GM10248 (cell line): ENCODE measurements around the gene SEMA3A.

ENCODE experiments used
- CTCF ChIA-PET: fragments of 300-600 bp; sonication (Branson Sonifier 250); formaldehyde crosslinking; extraction: SDS; loops from one replicate; lab custom pipeline; 2021; ENCODE audit warnings: antibody characterized with exemption; lab: Yijun Ruan, JAX
- POLR2A ChIA-PET: fragments of 350-650 bp; sonication (Branson Sonifier 250); formaldehyde crosslinking; extraction: SDS; loops from one replicate; lab custom pipeline; 2020; ENCODE audit warnings: antibody characterized with exemption; lab: Yijun Ruan, JAX
- DNase-seq: peaks from one replicate; pipeline ENCODE4 v3.0.0; 2012; ENCODE audit errors: extremely low spot score
- TF ChIP-seq, protein P1 (sequence below): IDR thresholded peaks from 2 replicates; pipeline ENCODE4 v1.5.1; 2012; ENCODE audit warnings: mild to moderate bottlenecking, low read depth; ENCODE audit errors: extremely low read depth, missing control alignments, control extremely low read depth

Gene SEMA3A

DNA sequence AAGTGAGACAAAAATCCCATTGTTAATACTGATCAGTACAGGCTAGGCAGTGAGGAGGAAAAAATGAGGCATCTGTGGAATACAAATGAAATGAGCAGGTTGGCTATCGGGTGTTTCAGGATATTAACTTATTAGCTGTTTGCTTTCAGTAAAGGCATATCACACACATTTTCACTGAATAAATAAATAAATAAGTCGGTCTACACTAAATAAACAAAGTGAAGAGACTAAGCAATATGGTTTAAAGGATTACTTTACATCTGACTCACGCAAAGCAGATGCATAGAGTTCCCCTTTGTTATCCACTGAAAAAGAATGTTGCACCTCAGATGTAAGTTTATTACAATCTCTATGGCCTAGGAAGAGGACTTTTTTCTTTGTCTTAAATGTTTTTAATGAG is 6.3 kb upstream of the SEMA3A start:
- POLR2A ChIA-PET = no interaction called here

DNA sequence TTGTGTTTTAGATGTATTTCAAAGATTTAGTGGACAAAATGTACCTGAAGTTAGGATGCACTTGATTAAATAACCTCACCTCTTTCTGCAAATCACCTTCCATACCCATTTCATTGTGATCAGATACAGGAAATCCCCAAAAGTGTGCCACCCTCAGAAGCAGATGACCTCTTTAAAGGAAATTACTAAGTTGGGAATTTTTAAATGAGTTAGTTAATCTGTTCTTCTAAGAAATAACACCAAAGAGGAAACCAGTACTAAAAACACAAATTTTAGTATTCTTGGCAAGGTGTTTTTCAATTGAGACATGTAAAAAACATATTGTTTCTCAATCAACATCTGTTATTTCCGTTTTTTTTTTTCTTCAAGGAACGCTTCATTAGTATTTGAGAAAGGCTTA is 4.6 kb upstream of the SEMA3A start:
- TF ChIP-seq, protein P1, sequence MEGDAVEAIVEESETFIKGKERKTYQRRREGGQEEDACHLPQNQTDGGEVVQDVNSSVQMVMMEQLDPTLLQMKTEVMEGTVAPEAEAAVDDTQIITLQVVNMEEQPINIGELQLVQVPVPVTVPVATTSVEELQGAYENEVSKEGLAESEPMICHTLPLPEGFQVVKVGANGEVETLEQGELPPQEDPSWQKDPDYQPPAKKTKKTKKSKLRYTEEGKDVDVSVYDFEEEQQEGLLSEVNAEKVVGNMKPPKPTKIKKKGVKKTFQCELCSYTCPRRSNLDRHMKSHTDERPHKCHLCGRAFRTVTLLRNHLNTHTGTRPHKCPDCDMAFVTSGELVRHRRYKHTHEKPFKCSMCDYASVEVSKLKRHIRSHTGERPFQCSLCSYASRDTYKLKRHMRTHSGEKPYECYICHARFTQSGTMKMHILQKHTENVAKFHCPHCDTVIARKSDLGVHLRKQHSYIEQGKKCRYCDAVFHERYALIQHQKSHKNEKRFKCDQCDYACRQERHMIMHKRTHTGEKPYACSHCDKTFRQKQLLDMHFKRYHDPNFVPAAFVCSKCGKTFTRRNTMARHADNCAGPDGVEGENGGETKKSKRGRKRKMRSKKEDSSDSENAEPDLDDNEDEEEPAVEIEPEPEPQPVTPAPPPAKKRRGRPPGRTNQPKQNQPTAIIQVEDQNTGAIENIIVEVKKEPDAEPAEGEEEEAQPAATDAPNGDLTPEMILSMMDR = no peak
- ChIA-PET POLR2A (no interaction called here), CTCF (no interaction called here)
- no peak for DNase-seq

More for the DNA sequence above, 6.3 kb upstream of the SEMA3A start:
- TF ChIP-seq, protein P1 = no peak
- DNase-seq = no peak
- CTCF ChIA-PET = interaction anchor here (1.1 to 1.8 kb wide), 2 partner anchors 13 to 265 kb away, joined by 3 to 7 read pairs; no protein-coding TSS in a partner anchor

DNA sequence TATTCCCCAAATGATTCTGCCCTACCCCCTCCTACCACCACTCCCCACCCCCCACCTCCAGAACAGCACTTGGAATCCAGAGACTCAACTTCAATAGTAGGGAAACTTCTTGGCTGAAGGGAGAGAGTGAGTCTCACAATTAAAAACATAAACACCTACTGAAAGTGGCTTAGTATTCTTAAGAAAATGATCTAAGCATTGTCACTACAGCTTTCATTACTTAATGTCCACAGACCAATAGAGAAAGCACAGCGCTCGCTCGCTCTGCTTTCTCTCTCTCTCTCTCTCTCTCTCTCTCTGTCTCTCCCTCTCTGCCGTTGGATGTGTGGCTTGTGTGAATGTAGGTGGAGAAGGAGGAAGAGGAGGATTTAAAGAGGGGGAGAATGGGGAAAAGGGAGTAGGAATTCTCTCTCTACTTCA is 1.5 kb upstream of the SEMA3A start:
- no peak for DNase-seq
- CTCF ChIA-PET = no interaction called here
- TF ChIP-seq, protein P1 = no peak
- POLR2A ChIA-PET = no interaction called here

DNA sequence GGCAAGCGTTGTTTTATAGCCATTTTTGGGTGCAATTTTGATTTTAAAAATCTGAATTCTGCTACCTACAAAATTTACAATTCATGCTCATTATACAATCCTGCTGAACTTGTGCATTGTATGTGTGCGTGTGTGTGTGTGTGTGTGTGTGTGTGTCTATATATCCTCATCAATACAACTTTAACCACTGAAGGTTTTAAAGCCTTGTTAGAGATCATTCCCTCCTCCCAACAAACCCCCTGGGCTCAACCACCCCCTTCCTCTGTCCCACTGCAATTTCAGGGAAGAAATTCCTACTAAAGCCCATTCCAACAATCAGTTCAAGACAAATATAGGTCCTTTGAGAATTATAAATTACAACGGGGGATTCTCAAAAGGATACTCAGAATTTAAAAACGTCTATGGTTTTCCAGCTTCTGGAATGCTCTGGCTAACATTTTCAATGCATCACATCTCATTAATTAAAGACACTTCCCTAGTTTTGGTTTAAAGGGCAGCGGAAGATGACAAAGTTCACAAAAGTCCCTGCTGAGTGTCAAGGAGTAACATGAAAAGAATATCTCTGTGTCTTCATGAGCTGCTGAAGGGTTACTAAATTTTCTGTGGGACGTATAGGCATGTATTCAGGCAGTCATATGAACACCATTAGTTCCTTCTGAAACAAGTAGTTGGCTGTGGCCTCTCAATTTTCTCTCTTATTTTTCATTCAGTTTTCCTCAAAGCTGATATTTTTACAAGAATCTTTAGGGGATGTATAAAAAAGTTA is 889 bp upstream of the SEMA3A start:
- CTCF ChIA-PET = interaction anchor here (1.2 kb wide), 1 partner anchor 9 kb away, joined by 4 read pairs; no protein-coding TSS in a partner anchor
- DNase-seq = no peak
- POLR2A ChIA-PET = no interaction called here
- TF ChIP-seq, protein P1 = no peak

DNA sequence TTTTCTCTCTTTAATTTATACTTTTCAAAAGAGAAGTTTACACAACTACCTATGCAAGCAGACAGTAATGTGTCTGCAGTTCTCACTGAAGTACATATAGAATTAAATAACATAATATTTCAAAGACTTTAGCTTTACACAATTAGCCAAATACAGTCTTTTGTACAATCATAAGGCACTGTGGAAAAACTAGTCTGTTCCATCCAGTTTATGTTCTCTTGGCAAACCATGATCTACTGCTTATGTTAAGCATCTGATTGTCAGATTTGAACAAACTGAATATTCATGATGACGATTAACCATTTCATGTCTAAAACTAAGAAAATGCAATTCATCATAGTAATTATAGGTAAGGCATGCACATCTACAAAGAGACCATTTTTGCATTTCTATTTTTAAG is 842 bp downstream of the SEMA3A start:
- ChIA-PET CTCF (no interaction called here), POLR2A (no interaction called here)
- no peak for DNase-seq
- TF ChIP-seq, protein P1 = no peak

DNA sequence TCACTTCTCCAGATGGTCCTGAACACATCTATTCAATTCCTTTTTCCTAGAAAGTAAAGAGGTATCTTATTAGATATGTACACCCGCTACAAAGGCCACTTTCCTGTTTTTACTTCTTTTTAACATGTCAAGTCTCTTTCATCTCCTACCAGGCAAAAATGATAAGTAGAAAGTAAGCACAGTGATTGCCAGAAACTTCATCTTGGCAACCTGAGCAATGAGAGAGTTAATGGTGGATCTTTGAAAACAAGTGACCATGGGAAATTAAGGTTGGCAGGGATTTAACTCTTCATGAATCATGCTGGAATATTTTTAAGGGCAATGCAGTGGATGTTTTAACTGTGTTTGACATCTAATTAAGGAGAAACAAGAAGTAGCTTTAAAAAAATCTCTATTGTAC is 2.7 kb downstream of the SEMA3A start:
- CTCF ChIA-PET = no interaction called here
- TF ChIP-seq, protein P1 = no peak
- no peak for DNase-seq
- POLR2A ChIA-PET = no interaction called here

DNA sequence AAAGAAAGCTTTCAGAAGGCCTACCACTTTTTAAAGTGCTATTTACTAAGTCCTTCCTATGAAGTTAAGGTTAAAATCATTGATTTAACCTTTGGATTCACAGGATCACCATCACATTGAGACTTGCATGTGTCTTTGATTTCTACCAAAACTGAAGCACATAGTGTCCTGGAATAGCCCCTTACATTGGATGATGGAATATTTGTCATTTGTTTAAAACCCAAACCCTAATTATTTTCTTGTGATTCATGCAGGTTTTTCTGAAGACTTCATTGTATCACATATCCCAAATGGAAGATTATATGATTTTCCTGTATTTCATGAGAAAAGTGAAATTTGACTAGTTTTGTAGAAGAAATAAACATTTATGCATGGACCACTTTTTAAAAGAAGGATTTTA is 3.3 kb downstream of the SEMA3A start:
- TF ChIP-seq, protein P1 = no peak
- CTCF ChIA-PET = no interaction called here
- POLR2A ChIA-PET = no interaction called here
- no peak for DNase-seq
